Subcutaneous adipose tissue (tissue), 4 donors: ENCODE results near the gene ICAM3. TPM values are rescaled to one million over a fixed set of nuclear protein-coding genes. Genes with fewer than 3 reads are reported as not detected.

Source experiments
- CTCF ChIP-seq: fragments of 450-650 bp; IDR thresholded peaks from one replicate; pipeline ENCODE4 v1.5.1; 2016; ENCODE audit warnings: low read depth, mild to moderate bottlenecking, control low read depth, antibody characterized with exemption, moderate library complexity
- total RNA-seq, 4 donors: library from RNA; depleted of rRNA; stranded (reverse); fragments of >200 nt; gene quantifications; one replicate each; pipeline ENCODE4 v1.1.0, GENCODE V29; 2016

ICAM3 gene
- total RNA-seq: 10 to 100 TPM in 1 of 4 donors, 1 to 10 TPM in 3; 4.9 to 17.3 (median 9.2) TPM

- TF ChIP-seq CTCF: no peak
Measured at GRCh38 chr19:10339380-10339960, at the start of gene ICAM3. Gene ICAM3, minus strand, starts transcription at chr19:10339624. Its CDS starts 10 bp downstream, at chr19:10339614.

GRCh38 chr19:10388957-10389356 is 49.5 kb upstream of the ICAM3 start:
- no peak for TF ChIP-seq CTCF

- TF ChIP-seq CTCF: no peak
Measured at GRCh38 chr19:10384580-10384979, 45.2 kb upstream of the ICAM3 start.

- no peak for TF ChIP-seq CTCF
Measured at GRCh38 chr19:10380313-10381102, 41.1 kb upstream of the ICAM3 start, which contains the start of gene TYK2. Gene TYK2, minus strand, starts transcription at chr19:10380572. Its CDS starts 2,166 bp downstream, at chr19:10378406.

- no peak for TF ChIP-seq CTCF
Measured at GRCh38 chr19:10379880-10380312, 40.5 kb upstream of the ICAM3 start.

GRCh38 chr19:10378124-10378523 is 38.7 kb upstream of the ICAM3 start:
- no peak for TF ChIP-seq CTCF

GRCh38 chr19:10374931-10375330 is 35.5 kb upstream of the ICAM3 start:
- no peak for TF ChIP-seq CTCF
